Activated CD8-positive, alpha-beta memory T cell treated with anti-CD3 and anti-CD28 coated beads, Interleukin-2, amount 50 U/mL, for 24 hours (primary cell): ENCODE measurements around the gene DECR2.
"Not testable (repeated sequence)": the region's sequence is repeated elsewhere in the genome, so short reads cannot be mapped to it uniquely, and the experiment has no call there.

Source experiments
- DNase-seq: peaks from one replicate; pipeline ENCODE4 v3.0.0-alpha.2; 2020; ENCODE audit errors: extremely low read depth

Gene DECR2, protein sequence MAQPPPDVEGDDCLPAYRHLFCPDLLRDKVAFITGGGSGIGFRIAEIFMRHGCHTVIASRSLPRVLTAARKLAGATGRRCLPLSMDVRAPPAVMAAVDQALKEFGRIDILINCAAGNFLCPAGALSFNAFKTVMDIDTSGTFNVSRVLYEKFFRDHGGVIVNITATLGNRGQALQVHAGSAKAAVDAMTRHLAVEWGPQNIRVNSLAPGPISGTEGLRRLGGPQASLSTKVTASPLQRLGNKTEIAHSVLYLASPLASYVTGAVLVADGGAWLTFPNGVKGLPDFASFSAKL

GRCh38 chr16:401468-402348 lies at the start of gene DECR2:
Gene DECR2 (plus strand): TSS chr16:401885. CDS start chr16:401964, 79 bp downstream.
- DNase-seq, result peak; percentile 92

- peak; percentile 99 for DNase-seq
These were observed 48.9 kb upstream of the DECR2 start, which contains the start of gene AXIN1 for GRCh38 chr16:352547-353403. Gene AXIN1 (minus strand): TSS chr16:352723. CDS start chr16:347025, 5,698 bp downstream.

DNA sequence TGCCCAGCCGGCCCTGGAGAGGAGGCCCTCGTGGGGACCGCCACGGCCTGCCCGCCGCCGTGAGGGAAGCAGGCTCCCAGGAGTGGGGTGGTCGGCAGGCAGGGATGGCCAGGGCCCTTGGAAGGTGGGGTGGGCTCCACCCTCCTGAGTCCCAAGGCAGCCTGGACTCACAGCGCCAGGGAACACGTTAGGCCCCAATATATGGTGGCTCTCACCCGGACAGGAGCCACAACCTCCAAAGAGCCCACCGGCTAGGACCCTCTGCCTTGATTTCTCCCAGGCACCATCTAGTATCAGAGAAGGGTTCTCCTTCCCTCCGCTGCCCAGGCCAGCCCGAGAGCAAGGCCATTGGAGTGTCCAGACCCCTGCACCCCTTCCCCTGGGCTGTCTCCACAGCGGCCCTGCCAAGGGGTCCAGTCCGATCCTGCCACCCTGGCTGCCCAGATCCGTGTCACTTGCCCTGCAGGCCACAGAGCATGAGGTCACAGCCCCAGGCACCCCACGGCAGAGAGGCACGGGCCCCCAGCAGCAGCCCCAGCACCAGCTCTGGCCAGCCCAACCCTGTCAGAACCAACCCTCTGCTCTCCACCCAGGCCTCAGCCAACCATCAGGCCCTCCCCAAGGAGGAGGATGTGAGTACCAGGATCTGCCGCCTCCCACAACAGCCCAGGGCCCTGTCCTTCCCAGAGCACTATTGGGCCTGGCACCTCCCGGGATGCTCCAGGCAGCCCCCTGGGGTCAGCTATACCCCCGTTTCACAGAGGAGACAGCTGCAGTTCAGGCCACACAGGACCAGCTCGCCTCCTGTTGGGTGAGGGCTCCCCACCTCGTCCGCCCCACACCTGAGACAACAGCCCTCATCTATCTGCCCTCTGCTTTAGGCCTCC lies 48.0 kb upstream of the DECR2 start:
- no peak for DNase-seq

DNA sequence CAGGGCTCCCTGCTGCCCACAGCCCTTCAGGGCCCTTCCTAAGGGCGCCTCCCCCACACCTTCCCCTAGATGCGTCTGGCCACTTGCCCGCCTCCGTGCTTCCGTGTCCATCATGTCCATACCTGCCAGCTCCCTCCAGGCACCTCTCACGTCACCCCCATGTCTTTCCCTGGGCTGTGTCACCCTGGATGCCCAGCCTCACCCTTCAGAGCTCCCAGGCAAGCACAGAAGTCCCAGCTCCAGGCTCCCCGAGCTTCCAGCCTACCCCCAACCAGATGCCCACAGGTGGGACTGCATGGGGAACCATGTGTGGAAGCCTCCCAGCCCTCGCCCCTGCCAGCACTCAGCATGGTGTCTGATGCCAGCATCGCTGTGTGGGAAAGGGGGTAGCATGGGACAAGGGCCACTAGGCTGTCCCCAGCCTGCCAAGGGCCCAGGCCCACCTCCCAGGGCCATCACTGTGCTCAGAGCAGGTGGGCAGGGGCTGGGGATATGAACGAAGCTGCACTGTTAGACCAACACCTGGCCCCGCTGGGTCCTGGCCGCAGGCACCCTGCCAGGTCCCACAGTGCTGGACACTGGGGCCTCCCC lies 47.3 kb upstream of the DECR2 start:
- DNase-seq, result no peak

DNA sequence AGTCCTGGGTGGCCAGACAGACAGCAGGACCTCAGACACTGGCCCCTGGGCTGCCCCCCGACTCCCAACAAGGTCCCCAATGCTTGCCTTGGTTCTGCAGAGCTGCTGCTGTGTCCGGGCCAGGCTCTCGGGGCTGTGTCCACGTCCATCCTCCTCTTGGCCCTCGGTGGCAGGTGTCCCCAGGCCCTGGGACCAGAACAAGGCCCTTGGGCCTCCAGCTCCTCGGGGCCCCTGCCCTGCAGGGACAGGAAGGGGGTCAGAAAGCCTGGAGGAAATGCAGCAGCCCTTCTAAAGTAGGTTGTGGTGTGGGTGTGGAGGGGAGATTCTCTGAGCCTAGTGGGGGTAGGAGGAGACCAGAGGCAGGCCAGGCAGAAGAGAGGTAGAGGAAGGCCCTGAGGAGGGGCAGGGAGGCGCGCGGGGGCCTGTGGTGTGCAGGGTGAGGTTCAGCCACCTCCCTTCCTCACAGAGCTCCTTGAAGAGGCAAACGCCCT lies 46.7 kb upstream of the DECR2 start:
- DNase-seq, result no peak

GRCh38 chr16:356741-357140 lies 44.9 kb upstream of the DECR2 start:
- DNase-seq, result no peak

DNA sequence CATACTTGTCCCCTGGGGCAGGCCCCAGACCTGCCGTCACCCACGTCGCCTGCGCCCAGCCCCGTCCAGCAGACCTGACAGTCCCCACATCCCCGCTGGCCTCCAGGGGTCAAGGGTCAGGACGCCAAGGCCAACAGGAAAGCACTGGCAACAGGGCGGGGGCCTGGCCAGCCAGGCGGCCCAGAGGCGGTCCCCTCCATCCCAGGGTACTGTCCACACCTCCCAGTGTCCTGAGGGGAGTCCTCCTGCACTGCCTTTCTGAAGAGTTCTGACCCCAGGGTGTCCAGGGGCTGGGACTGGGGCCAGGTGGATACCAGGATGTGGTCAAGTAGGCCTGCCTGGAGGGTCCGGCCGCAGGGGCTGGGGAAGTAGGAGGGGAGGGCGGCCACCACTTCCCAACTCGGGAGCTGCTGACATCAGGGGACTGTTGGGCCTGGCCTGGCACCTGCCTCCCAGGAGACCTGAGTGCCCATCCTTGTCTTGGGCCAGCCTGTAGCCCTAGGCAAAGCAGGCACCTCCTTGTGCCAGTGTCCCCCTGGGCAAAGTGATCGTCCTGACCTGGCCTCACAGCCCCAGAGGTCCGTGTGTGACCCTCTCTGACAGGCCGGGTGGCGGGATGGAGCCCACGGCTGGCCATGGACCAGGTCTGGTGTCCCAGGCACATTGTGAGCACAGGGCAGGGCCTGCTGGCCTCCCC lies 42.5 kb upstream of the DECR2 start:
- DNase-seq, result no peak

- DNase-seq, result no peak
These were observed 41.6 kb upstream of the DECR2 start for GRCh38 chr16:359871-360697.

DNA sequence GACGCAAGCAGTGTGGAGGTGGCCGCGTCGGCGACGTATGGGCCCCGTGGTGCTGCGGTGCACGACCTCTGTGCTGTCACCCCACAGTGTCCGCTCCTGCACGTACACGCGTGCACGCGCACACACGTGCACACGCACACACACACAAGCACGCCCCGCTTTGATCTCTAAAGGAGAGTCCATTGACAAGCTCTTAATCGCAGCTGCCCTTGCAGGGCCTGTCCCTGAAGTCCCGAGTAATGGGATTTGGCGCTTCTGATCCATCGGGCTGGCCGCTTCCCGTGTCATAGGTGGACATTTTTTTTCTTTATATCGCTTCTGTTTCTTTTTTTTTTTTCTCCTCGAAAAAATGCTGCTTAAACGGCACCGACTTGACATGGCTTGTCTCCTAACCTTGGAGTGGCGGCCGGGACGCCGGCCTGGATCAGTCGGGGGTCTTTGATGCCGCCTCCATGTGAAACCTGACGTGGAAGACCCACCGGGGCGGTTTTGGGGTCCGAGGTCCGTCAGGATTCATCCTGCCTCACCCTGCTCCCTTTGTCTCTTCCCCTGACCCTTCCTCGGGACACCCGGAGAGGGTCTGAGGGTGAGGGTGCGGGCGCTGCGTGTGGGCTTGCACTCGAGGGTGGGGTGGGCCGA lies 40.9 kb upstream of the DECR2 start:
- no peak for DNase-seq

DNA sequence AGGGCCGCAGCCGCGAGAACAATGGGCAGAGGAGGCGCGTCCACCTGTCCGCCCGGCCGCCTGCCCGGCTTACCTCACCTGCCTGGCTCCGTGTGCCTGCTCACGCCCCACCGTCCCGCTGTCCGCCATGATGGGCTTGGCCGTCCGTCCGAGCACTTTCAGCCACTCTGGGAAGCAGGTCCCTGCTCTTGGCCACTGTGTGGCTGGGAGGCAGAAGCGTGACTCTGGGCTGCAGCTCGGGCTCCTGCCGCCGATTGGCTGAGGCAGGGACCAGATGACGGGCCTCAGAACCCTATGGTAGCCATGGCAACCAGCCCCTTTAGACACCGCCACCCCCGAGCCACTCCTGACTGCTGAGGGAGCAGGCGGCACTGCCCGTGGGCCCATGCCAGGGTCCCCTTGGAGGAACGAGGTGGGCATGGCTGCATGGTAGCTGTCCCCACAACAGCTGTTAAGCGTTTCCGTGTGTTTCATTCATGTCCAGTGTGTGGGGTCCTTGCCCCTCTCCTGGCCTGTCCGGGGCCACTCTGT lies 40.3 kb upstream of the DECR2 start:
- DNase-seq, result no peak

DNA sequence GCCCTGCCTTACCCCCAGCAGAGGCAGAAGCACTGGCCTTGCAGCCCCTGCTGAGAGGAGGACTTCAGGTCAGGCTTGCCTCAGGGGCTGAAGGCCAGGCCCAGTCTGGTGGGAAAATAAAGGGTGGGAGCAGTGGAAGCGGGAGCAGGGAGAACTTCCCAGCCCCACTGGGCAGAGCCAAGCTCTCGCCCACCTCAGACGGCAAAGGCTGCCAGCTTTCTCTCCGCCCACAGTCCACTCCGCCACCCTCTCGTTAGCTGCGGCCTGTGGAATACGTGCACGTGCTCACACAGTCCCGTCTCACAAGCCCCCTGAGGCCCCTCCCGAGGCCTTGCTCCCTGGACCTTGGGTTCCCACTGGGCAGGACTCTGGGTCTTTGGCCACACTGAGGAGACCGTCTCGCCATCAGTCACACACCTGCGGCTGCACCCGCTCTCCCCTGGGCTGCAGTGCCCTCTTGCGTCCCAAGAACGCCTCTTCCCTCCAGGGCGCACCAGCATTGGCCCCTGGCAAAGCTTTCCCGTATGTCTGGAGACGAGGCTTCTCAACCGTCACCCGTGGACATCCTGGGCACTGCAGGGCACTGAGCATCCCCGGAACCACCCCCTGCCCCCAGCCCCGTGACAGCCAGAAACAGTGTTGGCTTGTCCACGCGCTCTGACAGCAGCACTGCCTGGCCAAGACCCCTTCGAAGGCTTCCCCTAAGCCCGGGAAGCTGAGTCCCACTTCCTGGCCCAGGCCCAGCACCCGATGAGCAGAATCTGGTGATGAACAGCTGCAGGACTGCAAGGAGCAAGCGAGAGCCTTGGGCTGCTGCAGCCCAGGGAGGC lies 39.6 kb upstream of the DECR2 start:
- DNase-seq, result no peak

- DNase-seq, result not testable (repeated sequence)
These were observed 39.0 kb upstream of the DECR2 start for GRCh38 chr16:362702-362999.

GRCh38 chr16:363110-363765 lies 38.4 kb upstream of the DECR2 start:
- no peak for DNase-seq

DNA sequence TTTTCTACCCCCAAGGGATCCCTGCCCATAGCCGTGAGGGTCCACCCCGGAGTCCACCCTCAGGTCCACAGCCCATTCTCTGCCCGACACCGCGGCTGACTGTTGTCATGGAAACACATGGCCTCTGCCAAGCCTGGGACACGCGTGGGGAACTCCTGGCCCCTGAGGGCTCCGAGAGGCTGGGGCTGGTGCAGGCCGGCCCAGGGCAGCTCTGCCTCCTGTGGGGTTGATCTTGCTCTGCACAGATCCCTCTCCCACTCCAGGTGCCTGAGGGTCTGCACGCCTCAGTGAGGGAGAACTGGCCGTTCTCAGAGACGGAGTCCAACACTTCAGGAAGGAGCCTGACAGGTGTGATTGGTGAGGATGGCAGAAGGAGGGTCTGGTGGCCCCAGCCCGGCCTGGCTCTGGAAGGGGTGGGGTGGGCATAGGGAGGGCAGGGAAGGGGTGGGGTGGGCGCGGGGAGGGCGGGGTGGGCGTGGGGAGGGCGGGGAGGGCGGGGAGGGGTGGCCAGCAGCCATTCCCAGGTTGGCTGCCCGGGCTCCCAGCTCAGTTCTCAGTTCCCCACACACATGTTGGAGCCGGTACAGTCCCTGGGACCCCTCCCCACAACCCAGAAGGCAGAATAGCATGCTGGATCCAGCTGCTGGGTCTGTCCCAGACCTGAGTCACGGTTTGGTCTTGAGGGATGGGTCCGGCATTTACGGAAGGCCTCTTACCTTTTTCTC lies 37.8 kb upstream of the DECR2 start:
- no peak for DNase-seq

- DNase-seq, result no peak
These were observed 36.8 kb upstream of the DECR2 start for GRCh38 chr16:364595-365491.
